G401.6 (cell line): ENCODE data around the gene DCUN1D3.
"Not testable (repeated sequence)": the region's sequence is repeated elsewhere in the genome, so short reads cannot be mapped to it uniquely, and the experiment has no call there.

Experiments
- FAIRE-seq: peaks from 2 replicates; lab custom pipeline; 2012; peaks lifted over from hg19 to GRCh38; lab: Jason Lieb, UNC

DCUN1D3 gene

DNA sequence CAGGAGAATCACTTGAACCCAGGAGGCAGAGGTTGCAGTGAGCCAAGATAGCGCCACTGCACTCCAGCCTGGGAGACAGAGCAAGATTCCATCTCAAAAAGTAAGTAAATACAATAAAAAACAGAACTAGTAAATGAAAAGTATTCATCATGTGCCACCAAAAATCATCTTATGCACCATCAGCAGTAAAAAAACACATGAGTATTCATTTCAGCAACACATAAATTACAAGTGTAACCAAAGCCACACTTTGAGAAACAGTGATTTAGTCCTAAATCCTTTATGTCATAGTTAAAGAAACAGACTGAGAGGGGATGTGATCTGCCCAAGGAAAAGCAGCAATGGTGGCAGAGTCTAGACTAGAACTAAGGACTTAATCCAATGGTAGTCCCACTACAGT is 13.0 kb downstream of the DCUN1D3 start:
- FAIRE-seq: no peak

- no peak for FAIRE-seq
Measured at GRCh38 chr16:20886320-20886719, 13.8 kb downstream of the DCUN1D3 start.

- FAIRE-seq: no peak
Measured at GRCh38 chr16:20884240-20884556, 16.0 kb downstream of the DCUN1D3 start.

DNA sequence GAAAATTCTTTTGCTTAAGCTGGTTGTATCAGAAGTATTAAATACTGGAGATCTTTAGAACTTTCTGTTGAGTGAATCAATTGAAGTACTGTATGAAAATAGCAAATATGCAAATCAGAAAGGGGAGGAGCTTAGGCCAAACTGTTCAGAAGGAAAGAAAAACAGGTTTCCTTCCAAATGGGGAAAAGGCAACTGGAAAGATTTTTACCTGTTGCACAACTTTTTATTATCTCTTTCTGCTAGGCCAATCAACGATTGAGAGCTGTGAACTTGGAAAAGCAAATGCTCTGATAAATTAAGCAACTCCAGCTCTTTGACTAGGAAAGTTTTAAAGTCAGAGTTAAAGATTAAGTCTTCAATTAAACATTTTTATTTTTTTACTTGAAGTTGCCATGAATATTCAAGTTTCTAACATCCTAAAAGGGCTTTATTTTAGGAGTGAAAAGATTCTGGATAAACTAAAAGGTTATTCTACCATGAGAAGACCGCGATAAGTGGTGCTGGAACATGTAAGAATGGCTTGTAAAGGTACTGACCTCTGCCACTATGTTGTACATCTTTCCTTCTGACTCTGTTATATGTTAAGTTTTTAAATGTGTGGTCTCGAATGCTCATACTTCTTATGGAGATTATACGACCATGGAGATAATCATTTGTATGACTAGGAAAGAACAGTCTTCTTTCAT is 16.5 kb downstream of the DCUN1D3 start:
- no peak for FAIRE-seq

GRCh38 chr16:20881503-20881878 is 18.7 kb downstream of the DCUN1D3 start:
- no peak for FAIRE-seq

GRCh38 chr16:20880867-20881502 is 19.2 kb downstream of the DCUN1D3 start:
- FAIRE-seq: no peak

DNA sequence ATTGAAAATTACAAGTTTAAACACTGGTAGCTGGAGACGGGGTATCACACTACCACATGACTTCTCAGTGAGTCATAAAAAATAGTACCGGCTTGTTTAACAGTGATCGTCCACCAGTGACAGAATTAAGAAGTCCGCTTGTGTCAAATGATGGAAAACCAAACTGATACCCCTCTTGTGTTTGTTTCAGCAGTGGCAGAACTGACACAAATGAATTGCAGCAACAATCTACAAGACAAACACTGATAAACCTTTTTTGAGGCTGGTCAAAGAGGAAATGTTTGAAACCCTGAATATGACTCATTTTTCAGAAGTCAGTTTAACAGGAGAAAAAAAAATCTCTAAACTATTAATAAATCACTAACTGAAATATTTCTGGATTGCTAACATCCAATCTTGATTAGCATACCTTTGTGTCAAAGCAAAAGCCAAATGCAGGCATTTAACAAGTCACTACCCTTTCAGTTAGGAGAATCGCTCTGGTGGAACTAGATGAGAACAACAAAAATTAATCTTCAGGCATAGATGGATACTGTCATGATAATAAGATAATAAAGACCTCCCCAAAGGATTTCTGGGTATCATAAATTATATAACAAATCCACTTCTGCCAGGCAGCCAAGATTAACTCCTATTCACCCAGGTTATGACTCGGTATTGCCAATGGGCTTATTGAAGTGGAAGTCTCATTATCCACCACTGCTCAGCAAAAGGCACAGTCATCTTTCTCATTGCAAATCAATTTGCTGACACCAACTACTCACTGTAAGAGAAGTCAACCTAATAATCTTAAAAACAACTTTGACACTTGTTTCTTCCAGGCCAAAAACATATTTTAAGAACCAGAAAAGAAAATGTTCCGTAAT is 20.8 kb downstream of the DCUN1D3 start:
- no peak for FAIRE-seq

- no peak for FAIRE-seq
Measured at GRCh38 chr16:20878682-20879147, 21.4 kb downstream of the DCUN1D3 start.

DNA sequence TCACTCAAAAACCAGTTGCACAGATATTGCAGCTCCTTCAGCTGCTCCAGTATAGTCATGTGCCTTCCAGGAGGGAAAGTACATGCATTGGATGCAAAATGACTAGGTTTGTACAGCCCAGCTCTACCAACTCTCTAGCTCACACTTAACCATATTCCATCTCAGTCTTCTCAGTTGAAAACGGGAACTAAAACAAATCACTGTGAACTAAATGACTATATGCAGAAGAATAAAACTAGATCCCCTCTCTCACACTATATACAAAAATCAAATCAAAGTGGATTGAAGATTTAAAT is 24.9 kb downstream of the DCUN1D3 start:
- FAIRE-seq: no peak

- no peak for FAIRE-seq
Measured at GRCh38 chr16:20874088-20874581, 26.0 kb downstream of the DCUN1D3 start.

- FAIRE-seq: no peak
Measured at GRCh38 chr16:20873331-20873730, 26.8 kb downstream of the DCUN1D3 start.

GRCh38 chr16:20871941-20872815 is 28.0 kb downstream of the DCUN1D3 start:
- FAIRE-seq: no peak

GRCh38 chr16:20871258-20871657 is 28.9 kb downstream of the DCUN1D3 start:
- no peak for FAIRE-seq

GRCh38 chr16:20870122-20870820 is 29.9 kb downstream of the DCUN1D3 start:
- no peak for FAIRE-seq

- FAIRE-seq: no peak
Measured at GRCh38 chr16:20868890-20869289, 31.3 kb downstream of the DCUN1D3 start.

GRCh38 chr16:20867585-20867984 is 32.6 kb downstream of the DCUN1D3 start:
- no peak for FAIRE-seq

DNA sequence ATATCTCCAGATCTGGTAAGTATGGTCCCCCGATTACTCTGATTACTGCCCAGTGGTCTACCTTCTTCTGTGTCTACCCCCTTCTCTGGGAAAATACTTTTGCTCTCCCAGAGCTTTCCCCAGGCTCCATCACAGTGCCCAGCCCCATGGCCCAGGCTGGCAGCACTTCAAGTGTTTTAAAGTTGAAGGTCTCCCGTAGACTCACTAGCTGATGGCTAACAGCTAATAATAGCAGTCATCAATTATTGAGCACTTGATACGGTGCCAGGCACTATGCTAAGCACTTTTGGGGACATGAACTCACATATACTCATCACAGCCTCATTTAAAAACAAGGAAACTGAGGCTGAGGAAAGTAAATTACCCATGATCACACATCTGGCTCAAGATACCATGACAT is 33.4 kb downstream of the DCUN1D3 start:
- FAIRE-seq: no peak

DNA sequence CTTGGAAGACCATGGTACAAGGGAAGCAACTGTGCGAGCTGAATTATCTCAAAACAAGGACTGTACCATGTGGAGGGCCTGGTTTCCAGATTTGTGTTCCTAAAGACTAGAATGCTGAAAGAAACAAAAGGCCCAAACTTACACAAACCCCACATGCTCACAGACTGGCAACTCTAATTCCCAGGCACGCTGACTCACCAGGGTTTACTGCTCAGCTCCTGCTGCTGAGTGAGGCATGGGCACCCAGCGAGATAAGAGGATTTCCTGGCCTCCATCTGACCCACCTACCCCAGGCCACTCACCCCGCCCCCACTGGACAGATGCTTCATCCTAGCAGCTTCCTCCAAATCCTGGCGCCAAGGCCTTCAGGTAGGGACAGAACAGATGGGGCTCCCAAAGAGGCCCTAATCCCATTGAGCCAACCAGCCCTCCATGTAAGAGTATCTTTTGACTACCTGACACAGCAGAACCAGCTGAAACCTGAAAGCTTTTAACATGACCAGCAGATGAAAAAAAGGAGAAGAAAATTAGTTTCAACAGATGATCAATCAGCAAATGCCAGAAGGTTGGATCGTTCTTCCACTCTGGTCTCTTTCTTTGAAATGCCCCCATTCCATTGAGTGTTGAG is 33.9 kb downstream of the DCUN1D3 start:
- FAIRE-seq: no peak

- no peak for FAIRE-seq
Measured at GRCh38 chr16:20865420-20866131, 34.6 kb downstream of the DCUN1D3 start.

DNA sequence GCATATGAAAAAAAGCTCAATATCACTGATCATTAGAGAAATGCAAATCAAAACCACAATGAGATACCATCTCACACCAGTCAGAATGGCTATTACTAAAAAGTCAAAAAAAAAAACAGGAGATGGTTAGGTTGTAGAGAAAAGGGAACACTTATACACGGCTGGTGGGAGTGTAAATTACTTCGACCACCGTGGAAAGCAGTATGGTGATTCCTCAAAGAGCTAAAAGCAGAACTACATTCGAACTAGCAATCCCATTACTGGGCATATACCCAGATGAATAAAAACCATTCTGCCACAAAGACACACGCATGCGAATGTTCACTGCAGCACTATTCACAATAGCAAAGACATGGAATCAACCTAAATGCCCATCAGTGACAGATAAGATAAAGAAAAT is 35.8 kb downstream of the DCUN1D3 start:
- FAIRE-seq: not testable (repeated sequence)
